Measurements from ENCODE around the gene ARHGAP6. TPM values are rescaled to one million over a fixed set of nuclear protein-coding genes. Genes with fewer than 3 reads are reported as not detected.

ARHGAP6 gene
- total and polyA plus RNA-seq, 2 of the 13 experiments (the other 11 are each of a cell fraction or from before 2014, with no cell fraction given), result 0.11 TPM; not detected in 1

GRCh38 chrX:11196476-11196875 lies 469.2 kb downstream of the ARHGAP6 start (continued):
- TF ChIP-seq ZBTB33 (CRISPR knock-in tag; IDR thresholded peaks at IDR 0.05) (no peak), ZSCAN21 (CRISPR knock-in tag; IDR thresholded peaks at IDR 0.05; ENCODE audit: borderline replicate concordance) (no peak), MBNL3 (CRISPR knock-in tag; conservative IDR thresholded peaks at IDR 0.05) (no peak), CEBPB (IDR thresholded peaks at IDR 0.05; ENCODE audit: borderline replicate concordance, low read depth, low read length) (no peak), ZNF709 (CRISPR knock-in tag; IDR thresholded peaks at IDR 0.05) (no peak), PHF21A (CRISPR knock-in tag; IDR thresholded peaks at IDR 0.05) (no peak), ZNF512B (CRISPR knock-in tag; IDR thresholded peaks at IDR 0.05; ENCODE audit: borderline replicate concordance) (no peak), TFDP2 (CRISPR knock-in tag; IDR thresholded peaks at IDR 0.05) (no peak), MEIS1 (CRISPR knock-in tag; IDR thresholded peaks at IDR 0.05; ENCODE audit: borderline replicate concordance) (no peak), ZNF788 (CRISPR knock-in tag; IDR thresholded peaks at IDR 0.05; ENCODE audit: borderline replicate concordance) (no peak), HMGA1 (CRISPR knock-in tag; conservative IDR thresholded peaks at IDR 0.05) (no peak)

Measured in HepG2 (cell line).